Muscle layer of colon (tissue), 2 donors: ENCODE data around the gene PLSCR3.
"Not testable (repeated sequence)": the region's sequence is repeated elsewhere in the genome, so short reads cannot be mapped to it uniquely, and the experiment has no call there.

Experiments used
- H3K27ac ChIP-seq: one replicate; pipeline ENCODE4 v1.7.0; 2013; ENCODE audit warnings: low read depth, mild to moderate bottlenecking, low read length, moderate library complexity
- H3K27me3 ChIP-seq, 2 donors: one replicate each; pipeline ENCODE4 v1.7.0; 2013; ENCODE audit warnings: low read length in 2 of 2, mild to moderate bottlenecking in 2 of 2; ENCODE audit not compliant: insufficient read depth in 2 of 2, control insufficient read depth in 1 of 2
- H3K36me3 ChIP-seq: one replicate; pipeline ENCODE4 v1.7.0; 2013; ENCODE audit warnings: mild to moderate bottlenecking, low read length; ENCODE audit not compliant: insufficient read depth
- H3K4me1 ChIP-seq: one replicate; pipeline ENCODE4 v1.7.0; 2013; ENCODE audit warnings: mild to moderate bottlenecking, low read length; ENCODE audit not compliant: insufficient read depth
- H3K4me3 ChIP-seq, 2 donors: one replicate each; pipeline ENCODE4 v1.7.0; 2013; ENCODE audit warnings: low read length in 2 of 2, low read depth in 1 of 2, mild to moderate bottlenecking in 1 of 2, moderate library complexity in 1 of 2
- H3K9ac ChIP-seq: one replicate; pipeline ENCODE4 v1.7.0; 2013; ENCODE audit warnings: low read length
- H3K9me3 ChIP-seq: one replicate; pipeline ENCODE4 v1.7.0; 2013; ENCODE audit warnings: mild to moderate bottlenecking, low read length
- donor health status: abdominal sarcoma.
- donor health status: Adenocarcinoma of cecum.

PLSCR3 gene

DNA sequence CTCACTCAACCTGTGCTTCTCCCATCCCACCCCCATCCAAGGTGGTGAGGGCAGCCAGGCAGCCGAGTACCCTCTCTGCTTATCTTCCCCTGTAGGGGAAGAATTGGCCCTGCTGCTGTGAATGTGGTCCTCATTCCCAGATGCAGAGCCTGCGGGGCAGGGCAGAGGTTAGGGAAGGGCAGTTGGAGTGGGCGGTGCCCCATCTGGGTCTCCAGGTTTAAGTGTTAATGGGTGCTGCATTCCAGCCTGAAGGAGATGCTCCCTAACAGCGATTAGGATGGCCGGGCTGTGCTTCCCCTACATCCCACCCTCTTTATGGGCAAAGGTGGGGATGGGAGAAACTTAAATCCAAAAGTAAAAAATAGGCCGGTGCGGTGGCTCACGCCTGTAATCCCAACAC, 27.2 kb downstream of the PLSCR3 start:
- H3K9ac ChIP-seq = no peak overlapping the region
- no peaks in the 10 kb centered on the region for H3K4me1 ChIP-seq
- no peak overlapping the region for H3K27ac ChIP-seq
- no peaks in the 10 kb centered on the region for H3K27me3 ChIP-seq
- H3K36me3 ChIP-seq = no peaks in the 10 kb centered on the region
- H3K4me3 ChIP-seq = no peak overlapping the region
- H3K9me3 ChIP-seq = no peaks in the 10 kb centered on the region

DNA sequence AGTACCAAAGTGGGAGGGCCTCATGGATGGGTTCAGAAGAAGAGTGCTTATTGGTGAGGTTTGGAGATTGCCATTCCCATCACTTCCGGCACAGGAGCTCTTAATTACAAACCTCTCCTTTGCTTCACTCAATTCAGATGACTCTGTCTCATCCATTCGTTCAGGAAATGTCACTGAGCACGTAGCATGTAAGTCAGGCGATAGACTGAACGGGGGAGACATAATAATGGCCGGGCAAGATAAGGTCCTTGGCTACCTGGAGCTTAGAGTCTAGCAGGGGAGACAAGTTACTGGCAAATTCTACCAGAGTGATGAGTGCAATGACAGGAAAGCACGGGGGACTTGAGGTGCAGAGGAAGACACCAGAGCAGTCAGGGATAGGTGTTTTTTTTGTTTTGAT, 28.4 kb downstream of the PLSCR3 start:
- H3K9ac ChIP-seq, H3K27ac ChIP-seq, H3K27me3 ChIP-seq, H3K4me1 ChIP-seq, H3K9me3 ChIP-seq, H3K4me3 ChIP-seq, H3K36me3 ChIP-seq: not testable (repeated sequence)

GRCh38 chr17:7363311-7363710, 31.0 kb downstream of the PLSCR3 start:
- Histone ChIP-seq H3K27ac (no peak overlapping the region), H3K4me1 (no peaks in the 10 kb centered on the region), H3K36me3 (no peaks in the 10 kb centered on the region), H3K4me3 (no peak overlapping the region), H3K9ac (no peak overlapping the region), H3K9me3 (no peaks in the 10 kb centered on the region), H3K27me3 (no peaks in the 10 kb centered on the region)

DNA sequence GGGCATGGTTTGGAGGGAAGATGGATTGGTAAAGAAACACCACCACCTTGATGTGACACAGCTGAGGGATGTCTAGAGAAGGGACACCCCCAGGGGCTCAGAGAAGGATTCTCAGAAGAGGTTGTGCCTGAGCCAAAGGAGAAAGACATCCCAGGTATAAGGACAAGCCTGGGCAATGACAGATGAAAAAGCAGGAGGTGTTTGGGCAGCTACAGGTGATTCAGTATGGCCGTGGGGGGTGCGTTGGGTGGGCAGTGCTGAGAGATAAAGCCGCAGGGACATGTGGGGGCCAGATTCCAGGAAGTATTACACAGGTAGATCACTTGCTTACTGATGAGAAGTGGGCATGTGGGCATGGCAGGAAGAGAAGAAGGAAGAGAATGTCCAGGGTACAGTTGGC, 32.4 kb downstream of the PLSCR3 start:
- no peaks in the 10 kb centered on the region for H3K4me1 ChIP-seq
- H3K36me3 ChIP-seq = no peaks in the 10 kb centered on the region
- no peak overlapping the region for H3K9ac ChIP-seq
- no peaks in the 10 kb centered on the region for H3K9me3 ChIP-seq
- H3K27ac ChIP-seq = no peak overlapping the region
- H3K4me3 ChIP-seq = no peak overlapping the region
- no peaks in the 10 kb centered on the region for H3K27me3 ChIP-seq

DNA sequence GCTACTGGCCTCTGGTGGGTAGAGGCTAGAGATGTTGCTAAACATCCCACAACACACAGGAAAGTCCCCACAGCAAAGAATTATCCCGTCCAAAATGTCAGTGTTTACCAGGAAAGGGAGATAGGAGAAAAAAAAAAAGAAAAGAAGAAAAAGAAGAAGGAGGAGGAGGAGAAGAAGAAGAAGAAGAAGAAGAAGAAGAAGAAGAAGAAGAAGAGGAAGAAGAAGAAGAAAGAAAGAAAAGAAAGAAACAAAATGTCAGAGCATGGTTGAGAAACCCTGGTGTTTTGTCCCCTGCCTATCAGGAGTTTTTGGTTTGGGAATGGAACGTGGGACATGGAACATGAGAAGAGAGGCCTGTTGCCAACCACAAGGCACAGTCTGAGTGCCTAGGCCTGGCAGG, 36.9 kb downstream of the PLSCR3 start:
- H3K4me3 ChIP-seq = no peak overlapping the region
- peaks cover 37% of the 10 kb centered on the region for H3K4me1 ChIP-seq
- no peaks in the 10 kb centered on the region for H3K9me3 ChIP-seq
- H3K27me3 ChIP-seq = no peaks in the 10 kb centered on the region
- H3K27ac ChIP-seq = no peak overlapping the region
- H3K36me3 ChIP-seq = no peaks in the 10 kb centered on the region
- no peak overlapping the region for H3K9ac ChIP-seq

DNA sequence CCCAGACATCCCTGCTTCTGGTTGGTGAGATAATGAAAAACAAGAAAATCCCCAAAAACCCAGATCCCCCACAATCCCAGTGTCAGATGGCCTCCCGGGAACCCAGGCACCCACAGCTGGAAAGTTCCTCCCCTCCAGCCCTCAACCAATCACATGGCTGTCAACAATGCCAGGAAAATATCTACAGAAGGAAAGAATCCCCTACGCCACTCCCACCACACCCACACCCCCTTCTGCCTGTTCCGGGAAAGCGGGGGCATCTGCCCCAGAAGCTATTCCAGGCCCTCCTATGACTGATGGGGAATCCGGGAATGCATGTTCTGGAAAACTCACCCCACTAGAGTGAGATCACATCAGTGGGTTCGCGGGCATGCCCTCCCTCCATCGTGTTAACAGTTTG, 37.6 kb downstream of the PLSCR3 start:
- Histone ChIP-seq H3K9me3 (no peaks in the 10 kb centered on the region), H3K4me3 (no peak overlapping the region), H3K27me3 (no peaks in the 10 kb centered on the region), H3K36me3 (no peaks in the 10 kb centered on the region), H3K27ac (no peak overlapping the region), H3K9ac (no peak overlapping the region), H3K4me1 (peaks cover 37% of the 10 kb centered on the region)

- Histone ChIP-seq H3K4me1 (peaks cover 37% of the 10 kb centered on the region), H3K9me3 (no peaks in the 10 kb centered on the region), H3K4me3 (no peak overlapping the region), H3K27me3 (no peaks in the 10 kb centered on the region), H3K27ac (no peak overlapping the region), H3K9ac (no peak overlapping the region), H3K36me3 (no peaks in the 10 kb centered on the region)
These were observed 38.2 kb downstream of the PLSCR3 start for GRCh38 chr17:7356072-7356549.

DNA sequence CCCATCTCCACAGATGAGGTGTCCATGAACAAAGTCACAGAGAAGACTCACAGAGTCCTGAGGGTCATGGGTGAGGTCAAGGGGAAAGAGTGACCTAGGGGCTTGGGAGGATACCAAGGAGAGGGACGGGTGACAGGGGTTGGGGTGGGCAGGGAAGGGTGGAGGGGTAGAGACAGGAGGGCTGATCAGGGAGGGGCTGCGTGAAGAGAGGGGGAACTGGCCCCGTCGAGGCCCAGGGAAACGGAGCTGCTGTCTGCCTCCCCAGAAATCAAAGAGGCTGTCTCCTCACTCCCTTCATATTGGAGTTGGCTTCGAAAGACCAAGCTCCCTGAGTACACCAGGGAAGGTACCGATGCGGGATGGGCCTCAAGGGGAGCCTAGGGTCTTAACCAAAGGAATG, 38.8 kb downstream of the PLSCR3 start:
- H3K4me3 ChIP-seq = no peak overlapping the region
- no peaks in the 10 kb centered on the region for H3K27me3 ChIP-seq
- peaks cover 37% of the 10 kb centered on the region for H3K4me1 ChIP-seq
- no peaks in the 10 kb centered on the region for H3K9me3 ChIP-seq
- H3K27ac ChIP-seq = no peak overlapping the region
- no peaks in the 10 kb centered on the region for H3K36me3 ChIP-seq
- H3K9ac ChIP-seq = no peak overlapping the region

DNA sequence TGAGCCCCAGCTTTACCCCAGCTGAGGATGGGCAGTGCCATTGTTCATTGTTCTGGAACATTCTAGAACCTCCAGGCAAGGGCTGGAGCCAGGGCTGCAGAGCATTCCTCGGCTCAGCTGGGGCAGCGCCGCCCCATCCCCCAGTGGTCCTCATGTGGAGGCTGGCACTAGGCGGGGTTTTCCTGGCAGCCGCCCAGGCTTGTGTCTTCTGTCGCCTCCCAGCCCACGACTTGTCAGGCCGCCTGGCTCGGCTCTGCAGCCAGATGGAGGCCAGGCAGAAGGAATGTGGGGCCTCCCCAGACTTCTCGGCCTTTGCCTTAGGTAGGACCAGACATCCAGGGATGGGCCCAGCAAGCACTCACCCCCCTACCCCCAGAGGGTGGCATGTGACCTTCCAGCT, 39.3 kb downstream of the PLSCR3 start, which contains the start of gene TMEM95:
TMEM95 (plus strand) TSS at position 104 of the 400 bp plus-strand sequence; CDS start at position 153, 49 bp downstream.
- Histone ChIP-seq H3K27me3 (no peaks in the 10 kb centered on the region), H3K27ac (no peak within 1 kb of the TSS), H3K4me3 (no peak within 1 kb of the TSS), H3K9ac (no peak within 1 kb of the TSS), H3K4me1 (peaks cover 37% of the 10 kb centered on the region), H3K9me3 (no peaks in the 10 kb centered on the region), H3K36me3 (no peaks in the 10 kb centered on the region)

DNA sequence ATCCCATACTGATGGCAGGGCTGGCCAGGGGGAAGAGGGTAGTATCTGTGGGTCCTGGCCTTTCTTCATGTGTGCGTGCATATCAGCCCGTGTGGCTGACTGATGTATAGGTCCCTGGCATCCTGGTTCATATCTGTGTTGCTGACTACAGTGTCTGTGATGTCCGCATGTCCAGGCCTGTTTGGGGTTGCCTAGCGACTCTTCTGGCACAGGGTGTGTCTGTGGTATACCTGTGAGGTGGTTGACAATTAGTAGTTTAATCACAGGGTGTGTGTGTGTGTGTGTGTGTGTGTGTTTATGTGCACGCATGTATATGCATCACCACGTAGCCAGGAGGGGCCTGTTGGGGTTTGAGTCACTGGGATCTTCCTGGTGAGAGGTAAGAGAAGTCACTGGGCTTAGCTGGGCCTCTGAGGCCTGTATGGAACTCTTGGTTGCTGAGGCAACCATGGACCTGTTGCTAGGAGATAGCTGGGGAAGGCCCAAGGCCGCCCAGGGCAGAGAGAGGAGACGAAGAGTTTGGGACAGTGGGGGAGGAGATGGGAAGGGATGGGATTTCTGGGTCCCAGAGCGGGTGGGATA, 40.0 kb downstream of the PLSCR3 start:
- H3K4me1 ChIP-seq = peaks cover 42% of the 10 kb centered on the region
- H3K27me3 ChIP-seq = no peaks in the 10 kb centered on the region
- H3K9ac ChIP-seq = no peak overlapping the region
- no peak overlapping the region for H3K4me3 ChIP-seq
- no peaks in the 10 kb centered on the region for H3K9me3 ChIP-seq
- no peak overlapping the region for H3K27ac ChIP-seq
- no peaks in the 10 kb centered on the region for H3K36me3 ChIP-seq

DNA sequence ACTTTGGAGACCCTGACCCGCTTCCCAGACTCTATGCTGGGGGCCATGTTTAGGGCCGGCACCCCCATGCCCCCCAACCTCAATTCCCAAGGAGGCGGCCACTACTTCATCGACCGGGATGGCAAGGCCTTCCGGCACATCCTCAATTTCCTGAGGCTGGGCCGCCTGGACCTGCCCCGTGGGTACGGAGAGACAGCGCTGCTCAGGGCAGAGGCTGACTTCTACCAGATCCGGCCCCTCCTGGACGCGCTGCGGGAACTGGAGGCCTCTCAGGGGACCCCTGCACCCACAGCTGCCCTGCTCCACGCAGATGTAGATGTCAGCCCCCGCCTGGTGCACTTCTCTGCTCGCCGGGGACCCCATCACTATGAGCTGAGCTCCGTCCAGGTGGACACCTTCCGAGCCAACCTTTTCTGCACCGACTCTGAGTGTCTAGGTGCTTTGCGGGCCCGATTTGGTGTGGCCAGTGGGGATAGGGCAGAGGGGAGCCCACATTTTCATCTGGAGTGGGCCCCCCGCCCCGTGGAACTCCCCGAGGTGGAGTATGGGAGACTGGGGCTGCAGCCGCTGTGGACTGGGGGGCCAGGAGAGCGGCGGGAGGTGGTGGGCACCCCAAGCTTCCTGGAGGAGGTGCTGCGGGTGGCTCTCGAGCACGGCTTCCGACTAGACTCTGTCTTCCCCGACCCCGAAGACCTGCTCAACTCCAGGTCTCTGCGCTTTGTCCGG, 41.3 kb downstream of the PLSCR3 start:
- Histone ChIP-seq H3K9me3 (no peaks in the 10 kb centered on the region), H3K27me3 (no peaks in the 10 kb centered on the region), H3K4me1 (peaks cover 42% of the 10 kb centered on the region), H3K4me3 (peak overlapping the region; percentile 43 to 88), H3K36me3 (no peaks in the 10 kb centered on the region), H3K9ac (no peak overlapping the region), H3K27ac (peak overlapping the region; percentile 93)

GRCh38 chr17:7352503-7352889, 41.8 kb downstream of the PLSCR3 start:
- peak overlapping the region; percentile 89 for H3K9ac ChIP-seq
- H3K27me3 ChIP-seq = no peaks in the 10 kb centered on the region
- H3K9me3 ChIP-seq = no peaks in the 10 kb centered on the region
- peak overlapping the region; percentile 93 for H3K27ac ChIP-seq
- H3K4me1 ChIP-seq = peaks cover 42% of the 10 kb centered on the region
- no peaks in the 10 kb centered on the region for H3K36me3 ChIP-seq
- peak overlapping the region; percentile 43 to 88 for H3K4me3 ChIP-seq
